Left colon (tissue), 2 donors: ENCODE results near the gene EPHA4. TPM values are rescaled to one million over a fixed set of nuclear protein-coding genes. Genes with fewer than 3 reads are reported as not detected.
A peak's percentile ranks its signal among the peaks of the same experiment; 100 is the strongest.

ENCODE experiments used
- ATAC-seq: fragments of 200-7000 bp; cut with Tn5 transposase; one replicate; pipeline ENCODE4 v1.9.1; 2020; ENCODE audit warnings: mild to moderate bottlenecking, moderate library complexity
- DNase-seq, 2 donors: peaks; one replicate each; pipeline ENCODE4 v3.0.0-alpha.2; 2020
- intact Hi-C, 2 donors: fragments of 100-400 bp; cut with DNase I in 1 of 2; cut with micrococcal nuclease in 1 of 2; formaldehyde crosslinking; loops; one replicate each; pipeline versions ENCODE4 v1.11.2 to v1.14.0; 2022; cut with DNase I, micrococcal nuclease
- total RNA-seq, 2 donors: library from RNA; stranded (reverse); fragmentation: NEBNext Ultra II Directional; extraction: Animal tissue kit (Norgen Biotek cat#: 25700); gene quantifications; one replicate each; pipeline ENCODE4 v1.2.1, GENCODE V29; 2021
- donor health status: DM: no; HTN: no; CAD: no.
- donor health status: DM: yes; HTN: yes; CAD: no.

EPHA4 gene
- total RNA-seq, 2 donors from 2014 or later: 16.5 to 21.2 TPM

DNA sequence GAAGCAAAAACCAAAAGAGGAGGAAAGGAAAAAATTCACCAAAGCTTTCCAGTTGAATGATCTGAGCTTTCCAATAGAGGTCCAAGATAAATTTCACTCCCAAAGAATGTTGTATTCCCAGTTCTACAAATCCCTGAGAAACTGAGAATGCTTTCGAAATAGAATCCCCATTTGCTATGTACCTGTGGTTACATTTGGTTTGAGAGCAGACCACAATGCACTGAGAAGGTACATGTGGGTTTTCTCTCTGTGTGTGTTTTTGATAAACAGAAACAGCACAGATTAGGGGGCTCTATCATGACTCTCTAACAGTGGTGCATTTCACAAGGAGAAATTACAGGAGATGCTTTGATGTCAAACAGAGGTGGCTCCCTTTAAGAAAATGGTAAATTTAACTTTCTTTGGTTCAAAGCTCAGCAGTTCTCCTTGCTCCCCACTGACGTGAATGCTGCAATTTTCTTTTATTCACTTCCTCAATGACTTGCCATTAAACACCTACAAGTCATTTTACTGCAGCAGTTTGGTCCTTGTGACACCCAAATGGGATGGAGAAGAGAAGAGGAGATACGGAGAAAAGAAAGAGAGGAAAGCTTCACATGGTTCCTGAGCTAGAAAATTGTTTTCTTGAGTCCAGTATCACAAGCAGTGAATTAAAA, 108.7 kb downstream of the EPHA4 start:
- intact Hi-C loops: no loop called here
- ATAC-seq: peak; percentile 90
- no peak for DNase-seq

DNA sequence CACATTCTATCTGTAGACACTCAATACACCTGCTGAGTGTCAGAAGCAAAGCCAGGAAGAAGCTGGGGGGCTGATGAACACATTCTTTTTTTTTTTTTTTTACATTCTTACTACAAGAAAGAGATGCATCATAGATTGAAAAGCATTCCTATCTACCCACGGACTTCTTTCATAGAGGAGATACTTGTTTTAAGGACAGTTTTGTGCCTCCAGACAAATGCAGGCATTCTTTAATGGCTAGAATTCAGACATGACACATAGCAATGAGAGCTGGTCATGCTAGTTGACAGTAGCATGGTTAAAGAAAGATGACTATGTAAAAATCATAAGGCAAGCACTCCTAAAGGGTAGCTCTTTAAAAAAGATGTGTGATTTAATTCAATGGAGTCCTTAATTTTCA, 110.2 kb downstream of the EPHA4 start:
- intact Hi-C loops: no loop called here
- DNase-seq (no peak), ATAC-seq (no peak)

DNA sequence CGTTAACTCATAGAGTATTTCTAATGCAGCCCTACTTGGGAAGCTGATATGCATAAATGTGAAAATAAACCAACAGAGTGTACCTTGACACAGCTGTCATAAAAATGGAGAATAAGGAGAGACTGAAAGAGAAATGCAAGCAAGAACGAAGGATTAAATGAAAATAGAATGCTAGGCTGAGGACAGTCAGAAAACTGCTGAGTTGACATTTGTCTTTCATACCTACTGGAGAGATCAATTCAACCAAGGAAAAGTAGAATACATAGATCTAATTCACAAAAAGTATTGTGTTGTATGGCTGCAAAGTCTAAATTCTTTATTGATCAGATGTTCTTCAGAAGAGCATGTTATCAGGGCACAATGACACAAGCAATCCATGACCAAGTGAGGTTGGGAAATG, 112.0 kb downstream of the EPHA4 start:
- ATAC-seq (no peak), DNase-seq (no peak)
- intact Hi-C loops: no loop called here

DNA sequence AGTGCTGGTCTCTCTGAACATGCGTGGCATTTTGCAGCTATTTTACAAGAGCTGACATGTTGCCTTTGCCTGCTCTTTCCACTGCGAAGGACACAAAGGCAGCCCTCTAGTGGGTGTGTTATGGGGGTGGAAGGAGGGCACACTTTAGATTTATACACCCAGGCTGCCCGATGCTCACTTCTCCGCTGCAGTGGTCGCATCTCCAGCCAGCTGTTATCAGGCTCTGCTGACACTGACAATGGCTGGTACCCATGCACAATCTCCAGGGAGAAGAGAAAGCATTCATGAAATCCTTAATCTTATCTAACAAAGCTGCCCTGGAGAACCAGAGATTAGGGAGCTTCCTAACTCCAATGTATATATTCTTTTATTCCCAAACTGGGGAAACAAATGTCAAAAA, 113.5 kb downstream of the EPHA4 start:
- ATAC-seq (no peak), DNase-seq (no peak)
- intact Hi-C loops: no loop called here

DNA sequence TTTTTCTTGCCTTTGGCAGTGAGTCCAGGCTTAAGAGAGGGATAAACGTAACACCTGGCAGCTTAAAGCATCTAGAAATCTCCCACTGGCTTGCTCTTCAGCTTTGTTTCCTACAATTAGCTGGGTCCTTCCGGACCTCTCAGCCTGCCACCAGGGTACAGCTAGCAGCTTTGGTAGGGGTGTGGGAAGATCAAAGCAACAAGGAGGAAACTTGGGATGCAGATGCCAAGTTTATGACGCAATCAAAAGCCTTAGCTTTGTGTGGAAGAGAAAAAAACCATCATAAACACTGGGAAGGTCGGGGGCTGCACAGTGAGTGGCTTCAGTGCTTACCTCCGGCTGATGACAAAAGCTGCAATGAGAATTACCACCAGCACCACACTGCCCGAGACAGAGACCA, 116.9 kb downstream of the EPHA4 start:
- ATAC-seq (no peak), DNase-seq (no peak)
- intact Hi-C loops: no loop called here

DNA sequence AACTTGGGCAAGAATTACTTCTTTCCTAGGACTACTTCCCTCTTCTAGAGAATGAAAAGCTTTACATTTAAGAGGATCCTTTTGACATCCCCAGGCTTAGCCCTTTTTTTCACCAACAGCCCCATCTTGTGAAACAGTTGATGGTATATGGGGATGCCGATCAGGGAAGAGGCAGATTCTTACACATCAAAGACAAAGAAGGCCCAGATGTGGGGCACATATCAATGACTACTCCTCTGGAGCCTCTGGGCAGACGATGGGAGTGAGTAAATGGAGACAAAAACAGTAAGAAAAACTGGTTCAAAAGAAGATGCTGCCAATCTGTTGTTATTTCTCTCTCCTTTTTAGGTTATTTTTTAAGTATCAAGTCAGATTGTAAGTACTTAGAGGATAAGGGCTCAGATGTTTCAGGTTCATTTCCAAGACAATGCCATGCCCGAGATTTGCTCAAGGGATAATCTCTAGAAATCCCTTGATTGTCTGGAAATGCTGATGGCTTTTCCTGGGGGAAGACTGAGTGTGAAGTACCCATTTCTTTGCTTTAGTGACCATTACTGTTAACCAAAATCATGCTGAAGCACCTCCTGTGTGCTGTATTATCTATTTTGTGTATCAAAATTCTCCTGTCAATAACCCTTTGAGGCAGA, 117.5 kb downstream of the EPHA4 start:
- intact Hi-C loops: no loop called here
- ATAC-seq (no peak), DNase-seq (no peak)

DNA sequence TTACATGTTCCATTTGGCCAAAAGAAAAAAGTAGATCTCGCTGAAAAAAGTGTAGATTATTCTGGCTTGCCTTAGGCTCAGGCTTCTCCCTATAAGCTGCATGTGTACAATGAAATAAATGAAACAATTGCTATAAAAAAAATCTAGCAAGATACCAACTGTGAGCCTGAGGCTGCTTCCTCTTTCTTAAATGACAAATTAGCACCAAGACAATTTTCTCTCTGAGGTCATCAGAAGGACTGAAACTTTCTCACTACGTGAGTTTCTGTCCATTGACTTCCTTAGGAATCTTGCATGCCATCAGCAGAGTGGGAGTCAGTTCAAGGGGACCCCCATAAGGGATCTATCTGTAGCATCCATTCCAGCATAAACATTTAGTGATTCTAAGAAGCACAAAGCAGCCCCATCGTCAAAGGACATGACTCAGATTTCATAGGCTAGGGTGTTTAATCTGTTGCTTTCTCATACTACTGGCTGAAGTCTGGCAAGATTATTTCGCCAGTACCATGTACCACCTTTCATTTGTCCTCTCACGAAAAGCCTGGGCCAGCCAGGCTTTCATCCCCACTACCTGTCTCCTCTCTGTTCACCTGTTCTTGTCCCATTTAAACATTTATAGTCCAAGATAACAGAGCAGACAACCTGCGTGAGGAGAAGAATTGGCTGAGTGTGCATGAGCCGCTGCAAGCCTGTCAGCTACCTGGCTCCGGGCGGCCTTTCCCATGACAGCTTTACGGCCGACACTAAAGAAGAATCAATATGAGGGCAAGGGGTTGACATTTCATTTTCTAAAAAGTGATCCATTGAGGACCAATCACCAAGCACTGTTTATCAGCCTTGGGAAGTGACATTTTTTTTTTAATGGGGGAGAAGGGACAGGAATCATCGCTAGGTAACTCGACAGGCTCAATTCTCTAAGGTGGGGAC, 120.0 kb downstream of the EPHA4 start:
- no peak for DNase-seq
- no peak for ATAC-seq
- intact Hi-C loops: no loop called here

DNA sequence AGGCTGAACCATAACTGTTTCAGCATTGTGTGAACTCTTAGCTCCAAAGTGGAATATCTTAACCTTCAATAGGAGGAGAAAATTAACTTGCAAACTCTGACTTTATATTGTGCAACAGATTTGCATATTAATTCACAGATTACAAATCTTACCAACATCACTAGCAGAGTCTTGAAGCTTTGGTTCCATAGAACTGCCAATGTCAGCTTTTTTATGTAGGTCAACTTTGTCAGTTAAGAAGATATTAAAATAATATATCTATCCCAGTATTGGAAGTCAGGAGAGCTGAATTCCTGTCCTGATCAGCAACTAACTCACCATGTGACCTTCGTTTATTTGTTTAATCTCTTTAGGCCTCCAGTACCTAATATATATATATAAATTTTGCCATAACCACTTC, 121.8 kb downstream of the EPHA4 start:
- intact Hi-C loops: no loop called here
- ATAC-seq: no peak
- DNase-seq: no peak

DNA sequence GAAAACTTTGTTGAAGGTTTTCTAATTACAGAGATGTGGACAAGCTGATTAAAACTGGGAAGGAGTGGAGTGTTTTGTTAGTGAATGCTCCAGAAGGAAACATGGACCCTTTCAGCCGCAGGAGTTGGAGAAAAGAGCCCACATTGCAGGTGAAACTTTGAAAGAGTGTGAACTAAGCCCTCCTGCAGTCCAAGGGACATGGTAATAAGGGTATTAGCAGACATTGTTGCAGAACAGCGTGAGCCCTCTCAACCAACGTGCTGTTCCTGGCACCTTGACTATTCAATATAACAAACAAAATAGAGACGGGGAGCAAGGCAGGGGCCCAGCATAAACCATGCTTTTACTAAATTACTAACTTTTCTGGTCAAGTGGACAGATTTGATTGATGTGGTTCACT, 122.7 kb downstream of the EPHA4 start:
- intact Hi-C loops: no loop called here
- ATAC-seq: no peak
- no peak for DNase-seq

DNA sequence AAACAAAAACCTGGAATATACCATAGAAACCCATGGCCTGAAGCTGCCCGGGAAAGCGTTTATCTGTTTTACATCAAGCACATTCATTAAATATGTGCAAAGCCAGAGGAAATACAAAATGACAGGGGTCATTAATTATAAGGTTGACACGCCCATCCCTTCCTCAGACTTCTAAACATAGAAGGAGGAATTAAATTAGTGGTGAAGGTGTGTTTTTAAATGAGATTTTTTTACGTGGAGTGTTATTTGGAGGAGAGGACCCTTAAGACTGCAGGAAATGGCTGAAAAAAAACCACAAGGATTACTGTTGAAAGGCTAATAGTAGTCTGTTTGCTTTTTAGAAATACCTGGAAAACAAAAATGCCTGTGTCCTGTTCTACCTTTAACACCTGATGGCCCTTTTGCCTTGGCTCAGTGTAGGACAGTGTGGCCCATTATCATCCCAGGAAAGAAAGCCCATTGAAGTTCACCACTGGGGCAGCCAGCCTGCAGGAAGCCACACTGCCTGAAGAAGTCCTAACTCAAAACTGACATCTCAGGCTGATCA, 123.2 kb downstream of the EPHA4 start:
- intact Hi-C loops: no loop called here
- ATAC-seq (no peak), DNase-seq (no peak)

DNA sequence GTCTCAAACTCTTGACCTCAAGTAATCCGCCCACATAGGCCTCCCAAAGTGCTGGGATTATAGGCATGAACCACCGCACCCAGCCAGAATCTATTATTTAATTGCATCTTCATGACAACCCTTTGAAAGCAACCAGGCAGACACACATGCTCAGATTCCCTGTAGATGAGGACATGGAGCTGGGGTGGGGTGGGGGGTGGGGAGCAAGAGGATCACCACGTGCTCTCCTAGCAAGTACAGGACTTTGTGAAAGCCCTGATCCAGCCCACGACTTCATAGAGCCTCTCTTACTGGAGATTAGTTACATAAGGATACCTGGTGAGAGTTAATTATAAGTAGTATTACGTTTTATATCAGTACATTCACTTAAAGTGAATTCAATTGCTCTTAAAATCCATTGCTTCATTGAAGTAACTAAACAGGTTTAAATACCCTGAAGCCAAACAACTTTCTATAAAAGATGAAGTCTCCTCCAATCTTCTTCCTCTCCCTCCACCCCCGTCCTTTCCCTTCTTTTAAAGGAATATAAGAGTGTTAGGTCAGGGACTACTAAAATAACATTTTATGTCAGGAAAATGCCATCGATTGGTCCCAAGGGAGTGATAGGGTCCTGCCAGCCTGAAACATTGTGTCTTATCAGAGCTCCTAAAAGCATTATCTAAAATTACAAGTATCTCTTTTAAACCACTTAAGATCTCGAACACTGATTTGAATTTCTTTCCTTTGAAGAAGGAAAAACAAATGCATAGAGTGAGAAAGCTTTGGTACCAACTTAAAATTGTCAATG, 123.9 kb downstream of the EPHA4 start:
- ATAC-seq: no peak
- intact Hi-C loops: no loop called here

DNA sequence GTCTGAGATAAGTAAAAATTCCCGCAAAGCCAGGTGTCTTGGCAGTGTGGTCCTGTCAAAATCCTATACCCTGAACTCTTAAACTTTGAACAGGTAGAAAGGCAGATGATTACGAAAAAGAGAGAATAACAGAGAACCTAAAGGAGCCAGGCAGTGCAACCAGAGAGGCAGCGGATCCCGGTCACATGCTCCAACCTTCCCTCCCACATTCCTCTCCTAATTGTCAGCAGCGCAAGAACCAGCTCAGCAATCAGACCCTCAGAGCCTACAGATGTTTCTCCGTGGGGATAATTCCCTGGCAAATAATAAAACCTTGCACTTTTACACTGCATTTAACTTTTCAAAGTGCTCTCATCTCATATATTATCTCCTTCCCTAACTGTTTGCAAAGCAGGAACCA, 124.8 kb downstream of the EPHA4 start:
- no peak for DNase-seq
- intact Hi-C loops: no loop called here
- no peak for ATAC-seq

More for the DNA sequence above, 123.9 kb downstream of the EPHA4 start:
- DNase-seq: no peak

DNA sequence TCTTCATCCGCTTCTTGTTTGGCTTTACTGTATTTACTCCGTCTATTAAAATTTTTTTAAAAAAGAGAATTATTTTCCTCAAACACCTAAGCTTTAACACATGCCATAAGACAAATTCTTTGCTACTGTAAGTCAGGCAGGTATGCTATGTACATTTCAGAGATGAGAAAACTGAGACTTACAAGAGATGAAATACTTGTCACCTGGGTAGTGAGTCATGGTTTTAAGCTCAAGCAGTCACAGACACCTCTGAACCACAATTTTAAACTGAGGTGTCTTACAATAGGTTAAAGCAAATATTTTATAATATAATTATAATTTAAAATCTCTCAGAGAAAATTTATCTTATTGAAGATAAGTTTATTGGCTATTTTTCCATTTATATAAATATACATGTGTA, 126.0 kb downstream of the EPHA4 start:
- DNase-seq: no peak
- intact Hi-C loops: no loop called here

DNA sequence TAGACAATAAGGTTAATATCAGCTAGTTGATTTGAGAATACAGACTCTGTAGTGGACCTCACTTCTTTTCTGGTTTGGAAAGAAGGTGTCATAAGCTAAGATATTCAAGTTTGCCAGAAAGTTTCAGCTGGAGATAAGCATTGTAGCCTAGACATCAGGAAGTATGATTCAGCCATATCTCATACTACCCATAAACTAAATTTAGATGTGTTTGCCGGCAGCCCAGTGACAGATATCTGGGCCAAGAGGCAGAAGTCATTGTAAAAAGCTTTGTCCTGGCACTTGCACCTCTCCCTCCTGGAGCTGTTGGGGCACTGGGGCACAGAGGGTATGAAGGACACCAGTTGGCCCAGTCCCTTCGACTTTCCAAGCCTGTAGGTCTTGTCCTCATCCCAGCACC, 128.0 kb downstream of the EPHA4 start:
- peak; percentile 8 to 31 for DNase-seq
- peak; percentile 96 for ATAC-seq
- intact Hi-C loops: no loop called here

More for the DNA sequence above, 126.0 kb downstream of the EPHA4 start:
- no peak for ATAC-seq

DNA sequence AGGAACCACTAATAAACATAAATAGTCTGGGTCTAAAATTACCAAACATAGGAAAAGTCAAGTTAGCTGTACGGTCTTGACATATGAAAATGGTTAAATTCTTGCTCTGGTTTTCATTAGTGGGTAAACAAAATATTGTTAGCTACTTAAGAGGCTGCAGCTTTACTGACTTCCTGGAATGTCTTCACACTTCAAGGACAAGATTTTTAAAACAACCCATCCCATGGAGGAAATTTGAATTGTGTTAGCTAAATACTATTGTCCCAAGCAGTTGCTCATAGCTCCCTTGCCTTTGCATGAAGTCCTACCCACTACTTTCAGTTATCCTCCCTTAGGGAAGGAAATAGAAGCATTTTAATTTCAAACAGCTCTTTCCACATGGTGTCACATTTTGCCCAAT, 128.5 kb downstream of the EPHA4 start:
- intact Hi-C loops: no loop called here
- peak; percentile 14 for ATAC-seq
- DNase-seq: no peak

DNA sequence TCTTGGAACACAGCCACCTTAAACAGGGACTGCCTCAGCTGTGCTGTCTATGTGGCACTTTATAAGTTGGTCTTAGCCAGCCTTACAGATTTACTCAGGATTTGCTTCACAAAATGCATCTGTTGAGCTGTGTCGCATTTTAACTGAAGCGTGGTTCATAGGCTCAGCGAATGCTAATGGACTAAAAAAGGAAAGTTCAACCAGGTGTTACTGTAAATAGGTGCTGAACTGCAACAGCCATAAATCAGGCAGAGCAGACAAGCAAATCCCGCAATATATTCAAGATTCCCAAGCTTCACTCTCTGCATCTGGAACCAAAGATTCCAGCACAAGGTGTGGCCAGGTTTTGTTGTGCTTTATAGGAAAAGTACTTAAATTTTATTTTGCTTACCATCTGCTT, 130.0 kb downstream of the EPHA4 start:
- intact Hi-C loops: no loop called here
- no peak for ATAC-seq
- no peak for DNase-seq

DNA sequence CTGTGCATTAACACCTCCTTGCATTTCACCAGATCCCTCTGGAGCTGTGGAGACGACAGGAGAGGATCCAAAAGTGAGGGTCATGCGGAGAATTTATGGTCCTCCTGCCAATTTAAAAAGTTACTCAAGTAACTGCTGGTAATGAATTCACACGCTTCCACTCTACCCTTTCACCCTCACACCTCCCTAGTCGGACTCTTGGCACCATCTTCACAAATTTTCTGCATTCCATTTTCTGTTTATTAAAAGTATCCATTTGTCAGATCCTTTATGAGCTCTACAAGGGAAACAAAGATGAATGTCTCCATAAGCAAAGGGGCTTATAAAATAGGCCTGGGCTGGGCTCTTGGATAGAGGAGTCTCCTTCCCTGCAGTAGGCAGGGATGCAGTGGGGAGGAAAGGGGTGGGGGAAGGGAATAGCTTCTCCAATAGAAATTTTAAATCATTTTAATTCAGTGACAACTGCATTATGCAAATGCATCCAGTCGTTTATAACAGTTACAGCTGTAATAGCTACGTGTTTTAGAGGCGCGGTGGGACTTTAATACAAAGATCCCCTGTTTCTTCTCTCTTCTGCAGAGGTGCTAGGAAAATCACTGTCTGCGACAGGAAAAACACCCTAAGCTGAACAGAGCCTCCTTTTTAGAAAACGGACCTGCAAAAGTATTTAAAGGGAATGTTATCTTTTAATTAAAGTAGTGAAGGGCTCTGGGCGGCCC, 132.2 kb downstream of the EPHA4 start:
- DNase-seq (no peak), ATAC-seq (no peak)
- intact Hi-C loops: no loop called here

DNA sequence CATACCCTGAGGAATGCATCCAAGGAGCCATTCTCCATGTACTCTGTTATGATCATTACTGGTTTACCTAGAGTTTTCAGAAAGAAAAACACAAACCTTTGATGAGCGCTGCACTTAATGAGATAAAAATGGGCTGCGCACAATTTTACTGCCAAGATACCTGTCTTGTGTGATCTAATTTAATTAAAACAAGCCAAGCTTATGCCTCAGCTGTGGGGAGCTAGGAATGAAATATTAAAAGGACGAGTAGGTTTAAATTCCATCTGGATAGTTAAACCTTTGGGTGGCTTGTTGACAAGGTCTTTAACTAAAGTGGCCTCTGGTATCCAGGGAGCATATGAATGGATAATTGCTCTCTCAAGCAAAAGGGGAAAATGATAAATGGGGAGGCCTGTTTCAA, 135.0 kb downstream of the EPHA4 start:
- intact Hi-C loops: no loop called here
- ATAC-seq: no peak
- DNase-seq: no peak
